ENCODE measurements around the gene TGFBR2. TPM values are rescaled to one million over a fixed set of nuclear protein-coding genes. Genes with fewer than 3 reads are reported as not detected.

The TGFBR2 gene
- total RNA-seq, 4 donors from 2014 or later: 338 to 406 (median 350) TPM

- no peak for DNase-seq (ENCODE audit: low spot score in 2 of 2)
- H3K27me3 ChIP-seq: no peaks in the 10 kb centered on the region
- no peak overlapping the region for H3K27ac ChIP-seq
- WGBS, 2 donors: 63 to 68% methylated on average over 2 of the region's 2 CpGs
- H3K9me3 ChIP-seq: peaks cover 0 to 7% (median 0%) of the 10 kb centered on the region in 4 donors
- TF ChIP-seq CTCF (IDR thresholded peaks at IDR 0.05) (no peak), EP300 (IDR thresholded peaks at IDR 0.05) (no peak), POLR2A (IDR thresholded peaks at IDR 0.05) (no peak)
- H3K36me3 ChIP-seq: peaks cover 0 to 24% (median 0%) of the 10 kb centered on the region in 3 donors
- H3K4me1 ChIP-seq: no peaks in the 10 kb centered on the region
- no peak overlapping the region for H3K4me3 ChIP-seq
Measured at GRCh38 chr3:30702828-30703397, 96.5 kb downstream of the TGFBR2 start.

GRCh38 chr3:30704931-30705890, 98.8 kb downstream of the TGFBR2 start:
- TF ChIP-seq POLR2A (IDR thresholded peaks at IDR 0.05) (no peak), EP300 (IDR thresholded peaks at IDR 0.05) (no peak), CTCF (IDR thresholded peaks at IDR 0.05) (no peak)
- WGBS, 2 donors: 76 to 78% methylated on average over 9 of the region's 9 CpGs
- no peaks in the 10 kb centered on the region for H3K27me3 ChIP-seq
- DNase-seq (ENCODE audit: low spot score in 2 of 2): no peak
- H3K27ac ChIP-seq: no peak overlapping the region
- H3K4me3 ChIP-seq: no peak overlapping the region
- no peaks in the 10 kb centered on the region for H3K4me1 ChIP-seq
- peaks cover 0 to 9% (median 0%) of the 10 kb centered on the region in 3 donors for H3K36me3 ChIP-seq
- H3K9me3 ChIP-seq: peaks cover 0 to 7% (median 0%) of the 10 kb centered on the region in 4 donors

GRCh38 chr3:30707825-30708224, 101.4 kb downstream of the TGFBR2 start:
- no peak overlapping the region for H3K4me3 ChIP-seq
- 77 to 80% methylated on average over 4 of the region's 4 CpGs for WGBS, 2 donors
- H3K4me1 ChIP-seq: no peaks in the 10 kb centered on the region
- H3K36me3 ChIP-seq: no peaks in the 10 kb centered on the region
- no peak for DNase-seq (ENCODE audit: low spot score in 2 of 2)
- TF ChIP-seq CTCF (IDR thresholded peaks at IDR 0.05) (no peak), EP300 (IDR thresholded peaks at IDR 0.05) (no peak), POLR2A (IDR thresholded peaks at IDR 0.05) (no peak)
- no peak overlapping the region for H3K27ac ChIP-seq
- H3K9me3 ChIP-seq: peaks cover 0 to 7% (median 0%) of the 10 kb centered on the region in 4 donors
- no peaks in the 10 kb centered on the region for H3K27me3 ChIP-seq

- H3K4me1 ChIP-seq: no peaks in the 10 kb centered on the region
- H3K36me3 ChIP-seq: no peaks in the 10 kb centered on the region
- peak overlapping the region in 1 of 4 donors; percentile 26 for H3K27ac ChIP-seq
- H3K4me3 ChIP-seq: no peak overlapping the region
- peaks cover 0 to 1% (median 0%) of the 10 kb centered on the region in 4 donors for H3K9me3 ChIP-seq
- TF ChIP-seq EP300 (IDR thresholded peaks at IDR 0.05) (no peak), CTCF (IDR thresholded peaks at IDR 0.05) (no peak), POLR2A (IDR thresholded peaks at IDR 0.05) (no peak)
- H3K27me3 ChIP-seq: no peaks in the 10 kb centered on the region
- no peak for DNase-seq (ENCODE audit: low spot score in 2 of 2)
Measured at GRCh38 chr3:30708472-30708871, 102.1 kb downstream of the TGFBR2 start.

- Histone ChIP-seq H3K27ac (no peak overlapping the region), H3K4me3 (no peak overlapping the region), H3K27me3 (no peaks in the 10 kb centered on the region), H3K9me3 (no peaks in the 10 kb centered on the region), H3K36me3 (no peaks in the 10 kb centered on the region), H3K4me1 (no peaks in the 10 kb centered on the region)
- TF ChIP-seq CTCF (IDR thresholded peaks at IDR 0.05) (no peak), POLR2A (IDR thresholded peaks at IDR 0.05) (no peak), EP300 (IDR thresholded peaks at IDR 0.05) (no peak)
- 74 to 76% methylated on average over 7 of the region's 7 CpGs for WGBS, 2 donors
- DNase-seq (ENCODE audit: low spot score in 2 of 2): no peak
Measured at GRCh38 chr3:30710017-30710416, 103.6 kb downstream of the TGFBR2 start.
